Common myeloid progenitor, CD34-positive (primary cell): ENCODE measurements around the gene CATSPERD.
A peak's percentile ranks its signal among the peaks of the same experiment; 100 is the strongest.

Experiments used
- CTCF ChIA-PET: fragments of 350-600 bp; sonication (Branson Sonifier 250); formaldehyde crosslinking; loops from one replicate; lab custom pipeline; 2021; ENCODE audit warnings: antibody characterized with exemption; lab: Charles Lee
- POLR2A ChIA-PET: fragments of 350-600 bp; sonication (Branson Sonifier 250); formaldehyde crosslinking; loops from one replicate; lab custom pipeline; 2021; ENCODE audit warnings: antibody characterized with exemption; lab: Charles Lee
- DNase-seq, 3 donors: peaks; one replicate each; pipeline versions ENCODE4 v3.0.0 to v3.0.0-alpha.2; 2013
- H3K27ac ChIP-seq, 2 experiments: 1 replicate in 1 of 2; 2 replicates in 1 of 2; pipeline ENCODE4 v1.7.0; 2013; ENCODE audit warnings: inconsistent platforms in 2 of 2, low read length in 2 of 2, mild to moderate bottlenecking in 2 of 2, low read depth in 1 of 2, moderate library complexity in 1 of 2; ENCODE audit not compliant: severe bottlenecking in 2 of 2, insufficient read depth in 1 of 2, poor library complexity in 1 of 2
- H3K27me3 ChIP-seq, 5 experiments: replicated peaks in 2 of 5; 1 replicate in 3 of 5; 2 replicates in 2 of 5; pipeline versions ENCODE4 v1.6.1 to v1.7.0; 2013; ENCODE audit warnings: low read length in 4 of 5, mild to moderate bottlenecking in 2 of 5, moderate library complexity in 2 of 5, inconsistent platforms in 1 of 5; ENCODE audit not compliant: insufficient read depth in 5 of 5, control insufficient read depth in 4 of 5
- H3K36me3 ChIP-seq, 4 experiments: 1 replicate in 2 of 4; 2 replicates in 2 of 4; pipeline versions ENCODE4 v1.6.1 to v1.7.0; 2013; ENCODE audit warnings: low read length in 3 of 4, control low read depth in 1 of 4, mild to moderate bottlenecking in 1 of 4; ENCODE audit not compliant: control insufficient read depth in 4 of 4, insufficient read depth in 4 of 4
- H3K4me1 ChIP-seq, 4 experiments: 1 replicate in 3 of 4; 2 replicates in 1 of 4; pipeline versions ENCODE4 v1.6.1 to v1.7.1; 2013; ENCODE audit warnings: low read length in 3 of 4, mild to moderate bottlenecking in 3 of 4, control low read depth in 1 of 4, inconsistent platforms in 1 of 4, moderate library complexity in 1 of 4; ENCODE audit not compliant: control insufficient read depth in 4 of 4, insufficient read depth in 4 of 4; ENCODE audit errors: control extremely low read depth in 1 of 4
- H3K4me3 ChIP-seq, 7 experiments: 1 replicate in 4 of 7; 2 replicates in 3 of 7; pipeline versions ENCODE4 v1.5.1 to v1.7.0; 2013; ENCODE audit warnings: mild to moderate bottlenecking in 7 of 7, low read length in 6 of 7, moderate library complexity in 6 of 7, inconsistent platforms in 2 of 7, low read depth in 2 of 7, control low read depth in 1 of 7; ENCODE audit not compliant: insufficient read depth in 4 of 7, control insufficient read depth in 1 of 7; ENCODE audit errors: extremely low read depth in 1 of 7
- H3K9me3 ChIP-seq, 5 experiments: 1 replicate in 4 of 5; 2 replicates in 1 of 5; pipeline versions ENCODE4 v1.6.1 to v1.7.1; 2013; ENCODE audit warnings: low read length in 4 of 5, mild to moderate bottlenecking in 2 of 5, inconsistent platforms in 1 of 5, low read depth in 1 of 5, moderate library complexity in 1 of 5; ENCODE audit not compliant: control insufficient read depth in 4 of 5, insufficient read depth in 2 of 5; ENCODE audit errors: control extremely low read depth in 1 of 5
- WGBS: methylation state at CpG from one replicate; pipeline ENCODE4 v1.1.5; 2013; ENCODE audit not compliant: insufficient coverage; 5-methylcytosine and 5-hydroxymethylcytosine counted together

The CATSPERD gene

GRCh38 chr19:5805462-5806132 lies 85.2 kb downstream of the CATSPERD start:
- ChIA-PET CTCF (interaction anchor here (1.7 kb wide), 1 partner anchor 86 kb away, joined by 10 read pairs; no protein-coding TSS in a partner anchor), POLR2A (no interaction called here)
- no peaks in the 10 kb centered on the region for H3K36me3 ChIP-seq
- H3K4me3 ChIP-seq, result peak overlapping the region in 2 of 7 experiments; percentile 50 to 54
- H3K27me3 ChIP-seq, result peaks cover 0 to 21% (median 10%) of the 10 kb centered on the region in 5 experiments
- peak; percentile 66 to 80 (median 80) for DNase-seq
- H3K27ac ChIP-seq, result no peak overlapping the region
- WGBS, result 5% methylated on average over 23 of the region's 46 CpGs
- no peaks in the 10 kb centered on the region for H3K9me3 ChIP-seq
- peaks cover 0 to 40% (median 21%) of the 10 kb centered on the region in 4 experiments for H3K4me1 ChIP-seq

- Histone ChIP-seq H3K36me3 (no peaks in the 10 kb centered on the region), H3K27me3 (peaks cover 0 to 21% (median 10%) of the 10 kb centered on the region in 5 experiments), H3K4me1 (peaks cover 0 to 35% (median 21%) of the 10 kb centered on the region in 4 experiments), H3K27ac (no peak overlapping the region), H3K9me3 (no peaks in the 10 kb centered on the region), H3K4me3 (no peak overlapping the region)
- CTCF ChIA-PET, result interaction anchor here (1.1 to 1.7 kb wide), 7 partner anchors 15 to 97 kb away, joined by 3 to 10 read pairs (median 4); partner anchors contain the start of gene NDUFA11
- no peak for DNase-seq
- WGBS, result 34% methylated on average over 4 of the region's 6 CpGs
- POLR2A ChIA-PET, result no interaction called here
These were observed 85.7 kb downstream of the CATSPERD start for GRCh38 chr19:5806133-5806489.

- no peak for DNase-seq
- Histone ChIP-seq H3K4me3 (no peak overlapping the region), H3K4me1 (peaks cover 0 to 28% (median 19%) of the 10 kb centered on the region in 4 experiments), H3K9me3 (no peaks in the 10 kb centered on the region), H3K36me3 (no peaks in the 10 kb centered on the region), H3K27me3 (peaks cover 0 to 21% (median 10%) of the 10 kb centered on the region in 5 experiments), H3K27ac (no peak overlapping the region)
- 97% methylated on average over 5 of the region's 5 CpGs for WGBS
- CTCF ChIA-PET, result interaction anchor here (0.7 to 1.7 kb wide), 9 partner anchors 15 to 228 kb away, joined by 3 to 10 read pairs (median 3); partner anchors contain the start of gene NDUFA11
- POLR2A ChIA-PET, result no interaction called here
These were observed 86.5 kb downstream of the CATSPERD start for GRCh38 chr19:5806905-5807304.

GRCh38 chr19:5808120-5808816 lies 87.8 kb downstream of the CATSPERD start:
- Histone ChIP-seq H3K4me1 (peaks cover 0 to 20% (median 14%) of the 10 kb centered on the region in 4 experiments), H3K27me3 (peaks cover 0 to 21% (median 10%) of the 10 kb centered on the region in 5 experiments), H3K27ac (no peak overlapping the region), H3K4me3 (no peak overlapping the region), H3K36me3 (no peaks in the 10 kb centered on the region), H3K9me3 (no peaks in the 10 kb centered on the region)
- DNase-seq, result no peak
- CTCF ChIA-PET, result interaction anchor here (1.0 to 1.4 kb wide), 4 partner anchors 11 to 215 kb away, joined by 3 to 5 read pairs (median 4); no protein-coding TSS in a partner anchor
- POLR2A ChIA-PET, result no interaction called here
- WGBS, result 83% methylated on average over 10 of the region's 21 CpGs

GRCh38 chr19:5809053-5809452 lies 88.6 kb downstream of the CATSPERD start:
- Histone ChIP-seq H3K4me3 (no peak overlapping the region), H3K4me1 (peaks cover 0 to 14% (median 9%) of the 10 kb centered on the region in 4 experiments), H3K36me3 (no peaks in the 10 kb centered on the region), H3K27me3 (peaks cover 0 to 21% (median 10%) of the 10 kb centered on the region in 5 experiments), H3K9me3 (no peaks in the 10 kb centered on the region), H3K27ac (no peak overlapping the region)
- DNase-seq, result no peak
- ChIA-PET POLR2A (no interaction called here), CTCF (interaction anchor here (0.9 to 1.6 kb wide), 2 partner anchors 14 to 84 kb away, joined by 3 to 4 read pairs; no protein-coding TSS in a partner anchor)
- 87% methylated on average over 9 of the region's 9 CpGs for WGBS

GRCh38 chr19:5809469-5809868 lies 89.0 kb downstream of the CATSPERD start:
- 88% methylated on average over 8 of the region's 10 CpGs for WGBS
- Histone ChIP-seq H3K4me3 (no peak overlapping the region), H3K9me3 (no peaks in the 10 kb centered on the region), H3K4me1 (peaks cover 0 to 10% (median 5%) of the 10 kb centered on the region in 4 experiments), H3K27ac (no peak overlapping the region), H3K27me3 (peaks cover 0 to 17% (median 10%) of the 10 kb centered on the region in 5 experiments), H3K36me3 (no peaks in the 10 kb centered on the region)
- POLR2A ChIA-PET, result no interaction called here
- no peak for DNase-seq
- CTCF ChIA-PET, result interaction anchor here (0.9 to 1.6 kb wide), 2 partner anchors 13 to 84 kb away, joined by 3 to 4 read pairs; no protein-coding TSS in a partner anchor
